ENCODE measurements around the gene HTRA2.

Gene HTRA2

DNA sequence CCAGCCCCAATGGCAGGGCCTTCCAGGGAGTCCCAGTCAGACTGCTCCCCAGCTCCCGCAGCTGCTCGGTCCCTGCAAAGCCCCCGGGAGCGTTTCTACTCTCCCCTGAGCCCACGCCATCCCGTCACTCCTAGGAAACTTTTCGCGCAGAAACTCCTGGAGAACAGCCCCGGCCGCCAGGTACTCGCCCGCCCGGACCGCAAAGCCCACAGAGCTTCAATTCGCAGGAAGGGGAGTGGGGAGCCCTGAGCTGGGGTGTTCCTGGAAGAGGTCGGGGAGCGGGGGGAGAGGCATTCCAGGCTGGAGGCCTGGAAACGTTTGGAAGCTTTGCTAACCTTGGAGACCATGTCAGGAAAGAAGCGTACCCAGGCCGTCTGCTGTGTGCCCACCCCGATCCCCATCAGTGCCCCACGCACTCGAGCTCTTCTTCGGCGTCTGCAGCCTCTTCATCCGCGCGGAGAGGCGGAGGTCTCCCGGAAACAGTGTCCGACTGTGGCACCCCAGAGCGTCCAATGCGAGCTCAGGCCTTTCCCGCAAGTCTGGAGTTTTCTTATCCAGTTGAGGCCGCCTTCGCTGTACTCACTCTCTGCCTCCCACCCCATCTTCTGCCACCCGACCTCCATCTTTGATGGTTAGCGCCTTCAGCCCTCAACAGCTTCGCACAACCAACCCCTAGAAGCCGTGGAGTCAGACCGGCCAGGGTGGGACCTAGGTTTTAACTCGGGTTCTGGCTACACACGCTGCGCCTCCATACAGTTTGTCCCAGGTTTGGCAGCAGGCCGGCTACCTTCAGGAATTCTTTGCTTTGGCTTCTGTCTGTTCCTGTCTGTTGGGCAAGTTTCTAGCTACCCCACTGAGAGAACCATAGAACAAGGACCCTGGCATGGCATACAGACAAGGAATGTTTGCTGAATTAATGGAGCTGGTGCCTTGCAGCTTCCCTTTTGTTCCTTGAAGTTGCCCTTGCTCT, 25.9 kb upstream of the HTRA2 start:
- DNase-seq (ENCODE audit: low read depth in 1 of 2, low spot score in 1 of 2) = no peak
- TF ChIP-seq JUND (IDR thresholded peaks at IDR 0.05; ENCODE audit: low read depth) = no peak
- in situ Hi-C loops (cut with HindIII; ENCODE audit: low pct_unique_long_range_greater_than_20kb, low sequenced_read_pairs) = no loop called here

DNA sequence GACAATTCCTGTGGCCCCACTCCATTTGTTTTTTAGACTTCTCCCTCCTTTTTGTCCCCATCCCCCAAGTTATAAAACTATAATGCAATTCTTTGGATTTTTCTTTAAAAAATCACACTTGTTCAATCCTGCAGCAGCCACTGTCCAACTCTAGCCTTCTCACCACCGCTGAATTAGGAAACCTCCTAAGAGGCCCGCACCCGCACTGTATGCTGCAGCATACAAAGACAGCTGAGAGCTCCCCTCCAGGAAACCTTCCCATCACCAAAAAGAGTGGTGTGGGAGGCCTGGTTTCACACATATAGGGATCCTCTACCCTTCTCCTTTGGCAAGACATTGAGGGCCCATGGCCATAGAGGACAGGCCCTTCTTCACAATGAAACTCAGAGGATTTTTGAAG, 25.1 kb upstream of the HTRA2 start:
- TF ChIP-seq JUND (IDR thresholded peaks at IDR 0.05; ENCODE audit: low read depth) = no peak
- no peak for DNase-seq (ENCODE audit: low read depth in 1 of 2, low spot score in 1 of 2)
- in situ Hi-C loops (cut with HindIII; ENCODE audit: low pct_unique_long_range_greater_than_20kb, low sequenced_read_pairs) = no loop called here

DNA sequence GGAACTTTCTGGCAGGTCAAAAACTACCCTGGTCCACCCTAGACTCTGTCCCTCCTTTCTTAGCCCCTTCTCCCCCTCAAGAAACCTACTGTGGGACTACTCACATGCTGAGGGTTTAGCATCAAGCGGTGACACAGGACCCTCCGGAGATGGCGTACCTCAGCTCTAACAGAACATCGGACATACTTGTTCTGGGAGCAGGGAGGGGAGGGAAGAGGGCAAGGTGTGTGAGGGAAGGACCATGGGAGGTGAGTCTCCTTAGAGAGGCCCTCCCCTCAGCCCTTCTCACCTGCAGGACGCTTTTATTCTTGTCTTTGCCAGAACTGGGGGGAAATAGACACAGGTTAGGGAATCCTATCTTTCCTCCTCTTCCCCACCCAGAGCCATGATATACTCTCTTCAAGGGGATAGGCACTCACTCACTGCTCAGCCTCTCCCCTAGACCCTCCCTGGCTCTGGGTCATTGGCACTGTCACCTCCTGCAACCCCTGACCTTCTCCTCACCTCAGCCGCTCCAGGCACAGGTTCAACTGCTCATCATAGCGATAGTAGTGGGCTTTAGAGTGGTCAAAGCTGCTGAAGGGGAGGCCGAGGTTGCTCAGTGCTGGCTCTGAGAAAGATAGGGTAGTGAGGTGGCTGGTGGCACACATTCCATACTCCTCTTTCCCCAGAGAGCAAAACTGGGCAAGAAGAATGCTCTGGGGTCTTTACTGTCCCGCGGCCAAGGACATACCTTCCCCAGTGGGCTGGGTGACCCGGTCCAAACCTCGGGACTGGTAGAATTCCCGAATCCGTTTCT, 24.1 kb upstream of the HTRA2 start:
- in situ Hi-C loops (cut with HindIII; ENCODE audit: low pct_unique_long_range_greater_than_20kb, low sequenced_read_pairs) = no loop called here
- no peak for TF ChIP-seq JUND (IDR thresholded peaks at IDR 0.05; ENCODE audit: low read depth)

DNA sequence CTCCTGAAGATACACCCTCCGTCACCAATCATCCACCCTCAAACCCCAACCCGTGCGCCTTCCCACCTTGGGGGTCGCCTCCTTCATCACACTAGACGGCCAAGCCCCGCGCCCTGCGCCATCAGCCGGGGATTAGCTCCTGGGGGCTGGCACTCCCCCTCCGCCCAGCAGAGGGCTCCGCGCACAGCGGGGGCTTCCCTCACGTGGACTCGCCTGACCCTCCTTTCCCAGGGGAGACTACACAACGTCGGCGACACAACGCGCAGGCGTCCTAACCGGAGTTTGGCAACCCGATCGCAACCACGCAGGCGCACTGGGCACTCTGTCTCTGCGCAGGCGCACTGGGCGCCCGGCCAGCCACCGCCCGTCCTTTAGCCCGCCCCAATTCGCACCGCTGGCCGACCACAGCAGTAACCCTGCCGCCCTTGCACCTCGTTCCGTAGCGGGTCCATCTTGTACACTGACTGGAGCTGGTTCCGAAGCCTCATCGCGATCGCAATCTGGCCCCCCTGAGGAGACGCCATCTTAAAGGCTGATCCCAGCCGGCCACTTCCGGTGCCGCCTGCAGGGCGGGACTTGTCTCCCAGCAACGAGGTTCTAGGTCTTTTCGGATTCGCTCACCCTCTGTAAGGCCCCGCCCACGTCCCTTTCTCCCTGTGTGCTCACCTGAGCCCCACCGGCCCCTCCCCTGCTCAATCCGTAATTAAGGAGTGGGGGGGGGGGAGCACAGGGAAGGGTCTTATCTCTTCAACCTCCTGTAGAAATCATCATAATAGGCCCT, 22.4 kb upstream of the HTRA2 start, which contains the start of gene PCGF1:
PCGF1 (minus strand) TSS at position 551 of the 781 bp plus-strand sequence; CDS start at position 524, 27 bp downstream.
- DNase-seq (ENCODE audit: low read depth in 1 of 2, low spot score in 1 of 2) = peak; percentile 92 to 97
- in situ Hi-C loops (cut with HindIII; ENCODE audit: low pct_unique_long_range_greater_than_20kb, low sequenced_read_pairs) = no loop called here

More for the DNA sequence above, 24.1 kb upstream of the HTRA2 start:
- no peak for DNase-seq (ENCODE audit: low read depth in 1 of 2, low spot score in 1 of 2)

DNA sequence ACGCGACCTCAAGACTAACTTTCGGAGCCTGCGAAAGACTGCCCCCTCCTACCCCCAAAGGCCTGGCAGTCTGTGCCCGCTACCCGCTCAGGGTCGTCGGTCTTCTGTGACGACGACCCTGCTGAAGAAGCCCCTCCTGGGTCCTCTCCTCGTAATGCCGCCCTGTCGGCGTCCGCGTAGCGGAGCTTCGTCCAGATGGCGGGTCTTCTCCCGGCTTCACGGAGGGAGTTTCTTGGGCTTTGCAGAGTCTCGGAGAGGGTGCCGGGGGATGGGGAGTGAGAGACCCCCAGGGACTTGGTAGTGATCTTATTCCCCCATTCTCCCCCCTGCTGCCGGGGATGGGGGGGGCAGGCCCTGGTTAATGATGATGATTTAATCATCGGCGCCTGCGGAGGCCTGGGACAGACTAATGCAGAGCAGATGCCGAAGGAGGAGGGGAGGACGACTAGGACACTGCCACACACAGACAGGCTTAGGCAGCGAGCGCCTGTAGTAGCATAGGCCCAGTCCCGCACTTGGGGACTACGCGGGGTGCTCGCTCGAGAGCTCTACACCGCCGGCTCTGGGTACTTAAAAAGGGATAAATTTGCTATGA, 21.7 kb upstream of the HTRA2 start:
- no peak for TF ChIP-seq JUND (IDR thresholded peaks at IDR 0.05; ENCODE audit: low read depth)
- peak; percentile 46 to 54 for DNase-seq (ENCODE audit: low read depth in 1 of 2, low spot score in 1 of 2)
- in situ Hi-C loops (cut with HindIII; ENCODE audit: low pct_unique_long_range_greater_than_20kb, low sequenced_read_pairs) = no loop called here

More for the DNA sequence above, 22.4 kb upstream of the HTRA2 start, which contains the start of gene PCGF1:
- no peak for TF ChIP-seq JUND (IDR thresholded peaks at IDR 0.05; ENCODE audit: low read depth)

DNA sequence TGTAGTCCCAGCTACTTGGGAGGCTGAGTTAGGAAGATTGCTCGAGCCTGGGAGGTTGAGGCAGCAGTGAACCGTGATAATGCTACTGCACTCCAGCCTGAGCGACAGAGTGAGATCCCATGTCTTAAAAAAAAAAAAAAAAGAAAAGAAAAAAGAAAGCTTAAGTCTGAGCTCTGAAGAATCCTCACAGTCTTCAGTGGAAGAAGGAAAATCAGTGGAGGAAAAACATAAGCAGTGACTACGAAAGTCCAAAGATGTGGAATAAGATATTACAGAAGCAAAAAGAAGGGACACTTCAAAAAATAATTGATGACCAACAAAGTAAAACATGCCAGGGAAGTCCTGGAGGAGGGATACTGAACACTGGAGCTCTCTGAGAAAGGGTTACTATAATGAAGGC, 19.5 kb upstream of the HTRA2 start:
- DNase-seq (ENCODE audit: low read depth in 1 of 2, low spot score in 1 of 2) = no peak
- TF ChIP-seq JUND (IDR thresholded peaks at IDR 0.05; ENCODE audit: low read depth) = no peak
- in situ Hi-C loops (cut with HindIII; ENCODE audit: low pct_unique_long_range_greater_than_20kb, low sequenced_read_pairs) = no loop called here

DNA sequence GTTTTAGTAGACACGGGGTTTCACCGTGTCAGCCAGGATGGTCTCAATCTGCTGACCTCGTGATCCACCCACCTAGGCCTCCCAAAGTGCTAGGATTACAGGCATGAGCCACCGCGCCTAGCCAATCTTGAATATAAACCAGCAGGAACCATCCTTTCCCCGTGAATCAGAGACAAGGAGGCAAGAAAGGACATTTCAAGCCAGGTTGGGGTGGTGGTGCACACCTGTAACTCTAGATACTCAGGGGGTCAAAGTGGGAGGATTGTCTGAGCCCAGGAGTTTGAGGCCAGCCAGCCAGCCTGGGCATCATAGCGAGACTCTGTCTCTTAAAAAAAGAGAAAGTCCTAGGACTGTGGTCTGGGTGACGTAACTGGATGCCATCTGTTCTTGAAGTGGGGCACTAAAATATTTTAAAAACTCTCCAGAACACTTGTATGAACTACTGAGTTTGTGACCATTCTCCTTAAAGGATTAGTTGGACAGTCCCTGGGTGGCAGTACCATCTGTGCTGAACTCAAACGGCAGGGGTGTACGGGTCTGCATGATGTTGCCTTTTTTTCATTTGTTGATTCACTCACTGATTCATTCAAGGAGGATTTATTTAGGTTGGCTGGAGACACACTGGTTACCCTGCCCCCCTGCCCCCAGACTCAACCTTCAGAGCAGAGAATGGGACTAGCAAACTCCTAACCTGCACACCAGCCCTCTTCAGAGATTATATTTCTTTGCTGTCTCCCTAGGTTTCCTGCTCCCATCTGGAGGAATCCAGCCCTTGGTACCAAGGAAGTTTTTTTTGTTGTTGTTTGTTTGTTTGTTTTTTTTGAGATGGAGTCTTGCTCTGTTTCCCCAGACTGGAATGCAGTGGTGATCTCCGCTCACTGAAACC, 18.4 kb upstream of the HTRA2 start:
- DNase-seq (ENCODE audit: low read depth in 1 of 2, low spot score in 1 of 2) = no peak
- no peak for TF ChIP-seq JUND (IDR thresholded peaks at IDR 0.05; ENCODE audit: low read depth)
- in situ Hi-C loops (cut with HindIII; ENCODE audit: low pct_unique_long_range_greater_than_20kb, low sequenced_read_pairs) = no loop called here

DNA sequence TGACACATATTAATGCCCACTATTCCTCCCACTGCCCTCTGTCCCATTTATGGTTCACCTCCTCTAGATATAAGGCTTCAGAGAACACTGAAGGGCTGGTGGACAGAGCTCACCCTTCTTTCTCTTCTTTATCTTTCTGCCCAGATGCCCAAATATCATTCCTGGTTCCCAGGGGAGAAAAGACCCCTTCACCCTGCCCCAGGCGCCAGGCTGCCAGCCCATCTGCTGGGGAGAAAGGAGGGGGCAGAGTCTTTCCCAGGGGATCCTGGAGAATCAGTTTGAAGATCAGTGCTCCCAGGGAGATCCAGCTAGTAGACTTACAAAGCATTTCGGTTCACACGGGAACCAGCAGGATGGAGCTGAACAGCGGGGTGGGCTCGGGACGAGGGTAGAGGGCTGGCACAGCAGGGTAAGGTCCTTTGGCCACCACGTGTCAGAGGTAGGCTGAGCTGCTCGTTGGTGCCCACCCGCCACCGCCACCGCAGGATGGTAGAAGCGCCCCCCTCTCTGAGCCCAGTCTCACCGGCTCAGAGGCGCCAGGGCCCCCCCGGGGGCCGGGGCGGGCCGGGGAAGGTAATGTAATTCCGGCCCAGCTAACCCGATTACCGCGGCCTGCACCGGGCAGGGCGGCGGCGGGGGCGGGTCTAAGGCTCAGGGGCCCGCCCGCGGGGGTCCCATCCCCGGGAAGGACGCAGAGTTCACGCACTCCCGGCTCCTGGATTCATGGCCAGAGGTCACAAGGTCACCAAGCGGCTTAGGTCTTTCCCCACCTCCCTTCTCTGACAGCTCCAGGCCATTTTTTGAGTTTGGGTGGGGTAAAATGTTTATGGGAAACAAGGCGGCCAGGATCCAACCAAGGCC, 16.8 kb upstream of the HTRA2 start:
- no peak for TF ChIP-seq JUND (IDR thresholded peaks at IDR 0.05; ENCODE audit: low read depth)
- in situ Hi-C loops (cut with HindIII; ENCODE audit: low pct_unique_long_range_greater_than_20kb, low sequenced_read_pairs) = no loop called here

DNA sequence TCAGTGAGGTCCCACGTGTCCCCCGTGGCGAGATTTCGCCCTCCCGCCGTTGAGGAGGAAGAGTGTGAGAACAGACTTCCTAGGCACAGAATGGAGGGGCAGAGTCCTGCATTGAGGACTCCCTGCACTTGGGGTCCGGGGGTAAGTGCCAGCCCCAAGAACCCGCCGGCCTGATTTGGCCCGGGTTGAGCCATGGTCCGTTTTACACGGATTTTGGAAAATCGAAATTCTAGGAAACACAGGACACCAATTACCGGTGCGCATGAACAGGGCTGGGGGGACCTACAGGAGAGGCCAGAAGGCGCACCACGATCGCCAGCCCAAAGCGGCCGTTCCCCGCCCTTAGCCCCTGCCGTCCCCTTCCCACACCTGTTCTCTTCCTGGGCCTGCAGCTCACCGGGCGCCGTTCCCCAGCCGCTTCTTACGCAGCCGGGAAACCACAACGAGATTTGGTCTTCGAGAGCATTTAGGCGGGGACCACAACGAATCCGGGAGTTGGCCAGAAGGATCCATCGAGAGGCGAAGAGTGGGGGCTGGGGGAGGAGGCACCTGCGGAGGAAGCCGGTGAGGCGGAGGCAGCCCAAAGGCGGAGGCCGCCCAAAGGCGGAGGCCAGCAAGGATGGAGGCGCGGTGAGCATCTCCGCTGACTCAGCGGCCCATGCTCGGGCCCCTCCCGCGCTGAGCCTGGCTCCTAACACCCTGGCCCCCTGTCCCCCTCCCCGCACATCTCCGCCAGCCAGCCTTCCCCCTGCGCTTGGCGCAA, 15.9 kb upstream of the HTRA2 start:
- in situ Hi-C loops (cut with HindIII; ENCODE audit: low pct_unique_long_range_greater_than_20kb, low sequenced_read_pairs) = no loop called here
- no peak for DNase-seq (ENCODE audit: low read depth in 1 of 2, low spot score in 1 of 2)

More for the DNA sequence above, 16.8 kb upstream of the HTRA2 start:
- no peak for DNase-seq (ENCODE audit: low read depth in 1 of 2, low spot score in 1 of 2)

More for the DNA sequence above, 15.9 kb upstream of the HTRA2 start:
- no peak for TF ChIP-seq JUND (IDR thresholded peaks at IDR 0.05; ENCODE audit: low read depth)
